NT2/D1 (cell line): ENCODE results near the gene PAPLN.

Experiments
- DNase-seq: peaks from one replicate; pipeline ENCODE4 v3.0.0-alpha.2; 2011; ENCODE audit warnings: low read depth, low spot score
- H3K27me3 ChIP-seq: 2 replicates; pipeline ENCODE4 v1.6.0; 2011; ENCODE audit warnings: mild to moderate bottlenecking; ENCODE audit not compliant: insufficient read length, insufficient read depth
- H3K36me3 ChIP-seq: 2 replicates; pipeline ENCODE4 v1.6.1; 2011; ENCODE audit warnings: mild to moderate bottlenecking, low read length, mixed read lengths; ENCODE audit not compliant: insufficient read depth, insufficient read length
- H3K4me1 ChIP-seq: 2 replicates; pipeline ENCODE4 v1.5.1; 2011; ENCODE audit not compliant: insufficient read depth, insufficient read length
- H3K4me3 ChIP-seq: 2 replicates; pipeline ENCODE4 v1.5.1; 2011; ENCODE audit warnings: low read depth; ENCODE audit not compliant: insufficient read length
- H3K9ac ChIP-seq: 2 replicates; pipeline ENCODE4 v1.6.0; 2011; ENCODE audit warnings: low read depth; ENCODE audit not compliant: insufficient read length
- H3K9me3 ChIP-seq: 2 replicates; pipeline ENCODE4 v1.5.1; 2011; ENCODE audit warnings: mild to moderate bottlenecking, low read length; ENCODE audit not compliant: insufficient read depth
- SUZ12 ChIP-seq: IDR thresholded peaks from 2 replicates; pipeline ENCODE4 v1.6.1; 2011; ENCODE audit not compliant: insufficient read length, insufficient read depth; ENCODE audit errors: extremely low read depth
- YY1 ChIP-seq: IDR thresholded peaks from 2 replicates; pipeline ENCODE4 v1.6.1; 2011; ENCODE audit not compliant: insufficient read length, insufficient read depth
- ZNF274 ChIP-seq: IDR thresholded peaks from 2 replicates; pipeline ENCODE4 v1.6.1; 2011; ENCODE audit warnings: mild to moderate bottlenecking, low read depth, low read length

PAPLN gene

GRCh38 chr14:73286598-73286997, 49.3 kb downstream of the PAPLN start:
- no peaks in the 10 kb centered on the region for H3K9me3 ChIP-seq
- H3K4me3 ChIP-seq, result no peak overlapping the region
- no peak overlapping the region for H3K9ac ChIP-seq
- H3K36me3 ChIP-seq, result peaks cover 33% of the 10 kb centered on the region
- H3K27me3 ChIP-seq, result no peaks in the 10 kb centered on the region
- DNase-seq, result no peak
- peaks cover 4% of the 10 kb centered on the region for H3K4me1 ChIP-seq
- TF ChIP-seq ZNF274, result no peak
- no peak for TF ChIP-seq YY1
- TF ChIP-seq SUZ12, result no peak

GRCh38 chr14:73287071-73287470, 49.8 kb downstream of the PAPLN start:
- H3K9ac ChIP-seq, result no peak overlapping the region
- H3K36me3 ChIP-seq, result peaks cover 32% of the 10 kb centered on the region
- no peaks in the 10 kb centered on the region for H3K9me3 ChIP-seq
- peaks cover 4% of the 10 kb centered on the region for H3K4me1 ChIP-seq
- TF ChIP-seq ZNF274, result no peak
- TF ChIP-seq YY1, result no peak
- TF ChIP-seq SUZ12, result no peak
- DNase-seq, result no peak
- no peaks in the 10 kb centered on the region for H3K27me3 ChIP-seq
- no peak overlapping the region for H3K4me3 ChIP-seq

- peaks cover 1% of the 10 kb centered on the region for H3K4me1 ChIP-seq
- no peak for DNase-seq
- H3K27me3 ChIP-seq, result no peaks in the 10 kb centered on the region
- no peak overlapping the region for H3K4me3 ChIP-seq
- no peak for TF ChIP-seq YY1
- TF ChIP-seq ZNF274, result no peak
- no peak for TF ChIP-seq SUZ12
- peaks cover 21% of the 10 kb centered on the region for H3K36me3 ChIP-seq
- H3K9ac ChIP-seq, result no peak overlapping the region
- H3K9me3 ChIP-seq, result no peaks in the 10 kb centered on the region
Observed at GRCh38 chr14:73289308-73289707, 52.0 kb downstream of the PAPLN start.

GRCh38 chr14:73289729-73290128, 52.4 kb downstream of the PAPLN start:
- no peaks in the 10 kb centered on the region for H3K27me3 ChIP-seq
- peak; percentile 46 for DNase-seq
- H3K36me3 ChIP-seq, result peaks cover 20% of the 10 kb centered on the region
- H3K9me3 ChIP-seq, result no peaks in the 10 kb centered on the region
- H3K4me3 ChIP-seq, result no peak overlapping the region
- no peak overlapping the region for H3K9ac ChIP-seq
- H3K4me1 ChIP-seq, result no peaks in the 10 kb centered on the region
- TF ChIP-seq ZNF274, result no peak
- no peak for TF ChIP-seq YY1
- no peak for TF ChIP-seq SUZ12

GRCh38 chr14:73290279-73290678, 53.0 kb downstream of the PAPLN start:
- no peak overlapping the region for H3K9ac ChIP-seq
- DNase-seq, result no peak
- no peaks in the 10 kb centered on the region for H3K27me3 ChIP-seq
- H3K36me3 ChIP-seq, result peaks cover 16% of the 10 kb centered on the region
- TF ChIP-seq ZNF274 (no peak), YY1 (no peak), SUZ12 (no peak)
- no peaks in the 10 kb centered on the region for H3K4me1 ChIP-seq
- no peaks in the 10 kb centered on the region for H3K9me3 ChIP-seq
- no peak overlapping the region for H3K4me3 ChIP-seq

- H3K36me3 ChIP-seq, result peaks cover 7% of the 10 kb centered on the region
- TF ChIP-seq SUZ12, result no peak
- H3K4me3 ChIP-seq, result no peak overlapping the region
Observed at GRCh38 chr14:73293782-73294781, 56.8 kb downstream of the PAPLN start.

GRCh38 chr14:73295198-73295796, 58.0 kb downstream of the PAPLN start:
- H3K9me3 ChIP-seq, result no peaks in the 10 kb centered on the region
- peaks cover 7% of the 10 kb centered on the region for H3K36me3 ChIP-seq
- no peak overlapping the region for H3K9ac ChIP-seq
- no peak overlapping the region for H3K4me3 ChIP-seq
- H3K27me3 ChIP-seq, result no peaks in the 10 kb centered on the region
- DNase-seq, result no peak
- TF ChIP-seq SUZ12, result no peak
- no peak for TF ChIP-seq ZNF274
- no peak for TF ChIP-seq YY1
- H3K4me1 ChIP-seq, result no peaks in the 10 kb centered on the region

More at GRCh38 chr14:73293782-73294781, 56.8 kb downstream of the PAPLN start:
- no peaks in the 10 kb centered on the region for H3K27me3 ChIP-seq
- no peak for DNase-seq
- H3K4me1 ChIP-seq, result no peaks in the 10 kb centered on the region
- no peaks in the 10 kb centered on the region for H3K9me3 ChIP-seq
- H3K9ac ChIP-seq, result no peak overlapping the region
